GM12878 (cell line): ENCODE data around the gene WRAP73. TPM values are rescaled to one million over a fixed set of nuclear protein-coding genes. Genes with fewer than 3 reads are reported as not detected.

Experiments used
- ATAC-seq: fragments of 200-7000 bp; cut with Tn5 transposase; 3 replicates; pipeline ENCODE4 v1.9.1; 2020; ENCODE audit warnings: mild to moderate bottlenecking, moderate library complexity
- BruUV-seq: library from RNA; stranded (reverse); fragments of 400-500 nt; replicated peaks from 2 replicates; lab custom pipeline; 2021; lab: Mats Ljungman, UMichigan
- CTCF ChIA-PET: fragments of 300-600 bp; sonication (Branson Sonifier 250); formaldehyde crosslinking; extraction: SDS; loops from one replicate; lab custom pipeline; 2021; ENCODE audit warnings: inconsistent platforms; lab: Yijun Ruan, JAX
- POLR2A ChIA-PET: fragments of 350-600 bp; formaldehyde crosslinking; extraction: SDS; loops from one replicate; lab custom pipeline; 2021; ENCODE audit warnings: inconsistent platforms; lab: Charles Lee
- RAD21 ChIA-PET: fragments of 300-600 bp; sonication (Branson Sonifier 250); formaldehyde crosslinking; loops from one replicate; lab custom pipeline; 2023; ENCODE audit warnings: antibody characterized with exemption; ENCODE audit not compliant: unreplicated experiment; lab: Charles Lee
- SMC1A ChIA-PET: fragments of 300-600 bp; sonication (Branson Sonifier 250); formaldehyde crosslinking; loops from one replicate; lab custom pipeline; 2023; ENCODE audit not compliant: unreplicated experiment, uncharacterized antibody; lab: Charles Lee
- DNase-seq: peaks from one replicate; pipeline ENCODE4 v3.0.0-alpha.2; 2011; ENCODE audit warnings: low read depth, low spot score
- FAIRE-seq: peaks from 3 replicates; lab custom pipeline; 2011; peaks lifted over from hg19 to GRCh38; lab: Jason Lieb, UNC
- H2AFZ ChIP-seq: 2 replicates; pipeline ENCODE4 v1.6.0; 2011; ENCODE audit warnings: low read depth, low read length, control low read depth; ENCODE audit not compliant: control insufficient read depth
- H3K27ac ChIP-seq: 2 replicates; pipeline ENCODE4 v1.5.1; 2011; ENCODE audit warnings: control low read depth; ENCODE audit not compliant: control insufficient read depth, insufficient read depth
- H3K27me3 ChIP-seq, 2 experiments: replicated peaks in 1 of 2; 2 replicates each; pipeline versions ENCODE4 v1.6.0 to v1.6.1; 2011; ENCODE audit warnings: low read length in 1 of 2; ENCODE audit not compliant: control insufficient read depth in 2 of 2, insufficient read depth in 2 of 2
- H3K36me3 ChIP-seq, 2 experiments: 2 replicates each; pipeline ENCODE4 v1.5.1; 2011; ENCODE audit warnings: low read length in 1 of 2; ENCODE audit not compliant: control insufficient read depth in 2 of 2, insufficient read depth in 2 of 2
- H3K4me1 ChIP-seq: 2 replicates; pipeline ENCODE4 v1.6.1; 2011; ENCODE audit warnings: mild to moderate bottlenecking, low read length, moderate library complexity, mixed read lengths; ENCODE audit not compliant: control insufficient read depth, insufficient read depth
- H3K4me2 ChIP-seq: 2 replicates; pipeline ENCODE4 v1.6.0; 2011; ENCODE audit warnings: control low read depth; ENCODE audit not compliant: control insufficient read depth, insufficient read depth
- H3K4me3 ChIP-seq: fragments of 200-600 bp; sonication (generic); 2 replicates; pipeline ENCODE4 v1.5.1; 2016
- H3K79me2 ChIP-seq: 2 replicates; pipeline ENCODE4 v1.6.0; 2011; ENCODE audit warnings: low read length; ENCODE audit not compliant: control insufficient read depth, insufficient read depth
- H3K9ac ChIP-seq: 2 replicates; pipeline ENCODE4 v1.8.0; 2011; ENCODE audit warnings: low read length, control low read depth, mixed read lengths; ENCODE audit not compliant: control insufficient read depth, insufficient read depth
- H3K9me3 ChIP-seq: replicated peaks from 3 replicates; pipeline ENCODE4 v1.5.1; 2011; ENCODE audit warnings: mild to moderate bottlenecking, low read length; ENCODE audit not compliant: control insufficient read depth, insufficient read depth
- H4K20me1 ChIP-seq: 2 replicates; pipeline ENCODE4 v1.6.0; 2011; ENCODE audit not compliant: control insufficient read depth, insufficient read depth
- ATF2 ChIP-seq: IDR thresholded peaks from 2 replicates; pipeline ENCODE4 v1.6.1; 2012; ENCODE audit warnings: low read length, inconsistent platforms
- CREB1 ChIP-seq: IDR thresholded peaks from 2 replicates; pipeline ENCODE4 v1.6.1; 2012; ENCODE audit warnings: low read depth, mild to moderate bottlenecking, inconsistent platforms
- ESRRA ChIP-seq: IDR thresholded peaks from 2 replicates; pipeline ENCODE4 v1.6.1; 2012; ENCODE audit warnings: mild to moderate bottlenecking, low read length, improper control_type of control experiment
- HCFC1 ChIP-seq: fragments of 150-350 bp; IDR thresholded peaks from 2 replicates; pipeline ENCODE4 v1.6.1; 2014; ENCODE audit warnings: low read length
- MLLT1 ChIP-seq: fragments of 450-650 bp; IDR thresholded peaks from 2 replicates; pipeline ENCODE4 v1.6.1; 2016; ENCODE audit warnings: mild to moderate bottlenecking
- MYC ChIP-seq: IDR thresholded peaks from 2 replicates; pipeline ENCODE4 v1.6.1; 2011; ENCODE audit warnings: mild to moderate bottlenecking, low read length, moderate library complexity, inconsistent platforms; ENCODE audit not compliant: insufficient read depth, insufficient replicate concordance, insufficient read length, severe bottlenecking
- NRF1 ChIP-seq: conservative IDR thresholded peaks from 2 replicates; pipeline ENCODE4 v1.6.1; 2011; ENCODE audit warnings: mild to moderate bottlenecking, low read depth, low read length, improper control_type of control experiment
- WGBS: methylation state at CpG from one replicate; pipeline ENCODE4 v1.1.6; 2016; ENCODE audit warnings: low lambda C conversion rate; ENCODE audit not compliant: insufficient replicate concordance, insufficient coverage; ENCODE audit errors: missing lambda C conversion rate; 5-methylcytosine and 5-hydroxymethylcytosine counted together
- in situ Hi-C: fragments of 300-500 bp; cut with MboI; formaldehyde crosslinking; loops from 9 replicates; pipeline ENCODE4 v1.14.3; 2018; ENCODE audit warnings: mixed read lengths
- intact Hi-C: fragments of 100-400 bp; cut with micrococcal nuclease; formaldehyde crosslinking; loops from one replicate; pipeline ENCODE4 v1.14.2; 2022; ENCODE audit not compliant: unreplicated experiment
- polyA plus RNA-seq, 11 experiments: library from polyadenylated mRNA; depleted of rRNA in 4 of 11; unstranded in 6 of 11; stranded (reverse) in 5 of 11; fragments of >200 nt; fragmentation: Nextera tagmentation in 4 of 11; fragmentation: Illumina TruSeq in 1 of 11; extraction: Ambion mirVana in 4 of 11; extraction: Trizol in 1 of 11; gene quantifications; 1 replicate in 1 of 11; 2 replicates in 10 of 11; pipeline versions ENCODE4 v1.2.1 to v1.2.3, GENCODE V29; 2011 to 2016; ENCODE audit warnings: inconsistent platforms in 2 of 11, missing spikeins in 2 of 11, low read depth in 1 of 11
- total RNA-seq, 4 experiments: library from RNA; depleted of rRNA in 3 of 4; stranded (reverse); fragments of >200 nt in 3 of 4; fragmentation: Illumina TruSeq in 1 of 4; extraction: Trizol in 1 of 4; gene quantifications; 2 replicates each; pipeline versions ENCODE4 v1.2.1 to v1.2.3, GENCODE V29; 2013 to 2021

The WRAP73 gene
- total and polyA plus RNA-seq, 10 of the 15 experiments (the other 5 are each of a cell fraction or from before 2014, with no cell fraction given): 3.2 to 65.8 (median 48.0) TPM

- BruUV-seq: no TSS peak
Observed at GRCh38 chr1:3644273-3644672, 5.6 kb downstream of the WRAP73 start.

More at GRCh38 chr1:3644273-3644672, 5.6 kb downstream of the WRAP73 start:
- no peaks in the 10 kb centered on the region for H3K9me3 ChIP-seq
- TF ChIP-seq ESRRA (no peak), CREB1 (no peak), MLLT1 (no peak), MYC (no peak), ATF2 (no peak), HCFC1 (no peak), NRF1 (no peak)
- peaks cover 3 to 22% of the 10 kb centered on the region in 2 experiments for H3K36me3 ChIP-seq
- WGBS: 93% methylated on average over 15 of the region's 25 CpGs
- ChIA-PET POLR2A (no interaction called here), SMC1A (no interaction called here), RAD21 (interaction anchor here (1.0 kb wide), 1 partner anchor 22 kb away, joined by 3 read pairs; no protein-coding TSS in a partner anchor), CTCF (no interaction called here)
- H4K20me1 ChIP-seq: no peaks in the 10 kb centered on the region
- in situ Hi-C loops (no loop called here), intact Hi-C loops (no loop called here)
- H3K4me3 ChIP-seq: no peak overlapping the region
- H3K9ac ChIP-seq: no peak overlapping the region
- H2AFZ ChIP-seq: no peak overlapping the region
- H3K79me2 ChIP-seq: peaks cover 11% of the 10 kb centered on the region
- H3K27ac ChIP-seq: no peak overlapping the region
- H3K27me3 ChIP-seq: no peaks in the 10 kb centered on the region
- H3K4me1 ChIP-seq: 0 out of 2 replicates have a peak, but pooled peaks cover 4% of the 10 kb centered on the region
- H3K4me2 ChIP-seq: no peak overlapping the region
- no peak for DNase-seq
- ATAC-seq: no peak
- FAIRE-seq: no peak
